Measurements from ENCODE around the gene GPR35.

GPR35 gene

GRCh38 chr2:240589375-240589774 is 35.9 kb upstream of the GPR35 start:
- H3K4me1 ChIP-seq (ENCODE audit: control insufficient read depth, insufficient read depth, low read length, poor library complexity, severe bottlenecking), result peaks cover 25% of the 10 kb centered on the region

GRCh38 chr2:240589850-240590525 is 35.3 kb upstream of the GPR35 start:
- H3K27ac ChIP-seq (ENCODE audit: insufficient read depth, low read length, poor library complexity, severe bottlenecking), result no peak overlapping the region

More at GRCh38 chr2:240589375-240589774, 35.9 kb upstream of the GPR35 start:
- no peaks in the 10 kb centered on the region for H3K9me3 ChIP-seq (ENCODE audit: control insufficient read depth, low read length)
- H3K4me3 ChIP-seq (ENCODE audit: insufficient read depth, low read depth, low read length, poor library complexity, severe bottlenecking), result no peak overlapping the region
- DNase-seq, result no peak
- H3K36me3 ChIP-seq (ENCODE audit: control insufficient read depth, insufficient read depth, low read length), result peaks cover 37% of the 10 kb centered on the region
- H3K27ac ChIP-seq (ENCODE audit: insufficient read depth, low read length, poor library complexity, severe bottlenecking), result no peak overlapping the region
- H3K27me3 ChIP-seq (replicated peaks; ENCODE audit: control insufficient read depth, insufficient read depth, low read length, poor library complexity, severe bottlenecking), result no peaks in the 10 kb centered on the region

GRCh38 chr2:240590681-240591111 is 34.6 kb upstream of the GPR35 start:
- H3K4me3 ChIP-seq (ENCODE audit: insufficient read depth, low read depth, low read length, poor library complexity, severe bottlenecking), result no peak overlapping the region
- no peak for DNase-seq
- H3K27me3 ChIP-seq (replicated peaks; ENCODE audit: control insufficient read depth, insufficient read depth, low read length, poor library complexity, severe bottlenecking), result no peaks in the 10 kb centered on the region
- H3K4me1 ChIP-seq (ENCODE audit: control insufficient read depth, insufficient read depth, low read length, poor library complexity, severe bottlenecking), result peaks cover 12% of the 10 kb centered on the region
- H3K36me3 ChIP-seq (ENCODE audit: control insufficient read depth, insufficient read depth, low read length), result peaks cover 45% of the 10 kb centered on the region
- H3K27ac ChIP-seq (ENCODE audit: insufficient read depth, low read length, poor library complexity, severe bottlenecking), result no peak overlapping the region
- H3K9me3 ChIP-seq (ENCODE audit: control insufficient read depth, low read length), result no peaks in the 10 kb centered on the region

More at GRCh38 chr2:240589850-240590525, 35.3 kb upstream of the GPR35 start:
- H3K4me1 ChIP-seq (ENCODE audit: control insufficient read depth, insufficient read depth, low read length, poor library complexity, severe bottlenecking), result peaks cover 19% of the 10 kb centered on the region
- peaks cover 38% of the 10 kb centered on the region for H3K36me3 ChIP-seq (ENCODE audit: control insufficient read depth, insufficient read depth, low read length)
- no peak overlapping the region for H3K4me3 ChIP-seq (ENCODE audit: insufficient read depth, low read depth, low read length, poor library complexity, severe bottlenecking)
- H3K27me3 ChIP-seq (replicated peaks; ENCODE audit: control insufficient read depth, insufficient read depth, low read length, poor library complexity, severe bottlenecking), result no peaks in the 10 kb centered on the region
- no peaks in the 10 kb centered on the region for H3K9me3 ChIP-seq (ENCODE audit: control insufficient read depth, low read length)
- no peak for DNase-seq

- DNase-seq, result no peak
- H3K9me3 ChIP-seq (ENCODE audit: control insufficient read depth, low read length), result no peaks in the 10 kb centered on the region
- H3K36me3 ChIP-seq (ENCODE audit: control insufficient read depth, insufficient read depth, low read length), result peaks cover 50% of the 10 kb centered on the region
- peaks cover 12% of the 10 kb centered on the region for H3K4me1 ChIP-seq (ENCODE audit: control insufficient read depth, insufficient read depth, low read length, poor library complexity, severe bottlenecking)
- no peak overlapping the region for H3K27ac ChIP-seq (ENCODE audit: insufficient read depth, low read length, poor library complexity, severe bottlenecking)
- H3K4me3 ChIP-seq (ENCODE audit: insufficient read depth, low read depth, low read length, poor library complexity, severe bottlenecking), result no peak overlapping the region
- no peaks in the 10 kb centered on the region for H3K27me3 ChIP-seq (replicated peaks; ENCODE audit: control insufficient read depth, insufficient read depth, low read length, poor library complexity, severe bottlenecking)
Measured at GRCh38 chr2:240591226-240591625, 34.1 kb upstream of the GPR35 start.

GRCh38 chr2:240591784-240592183 is 33.5 kb upstream of the GPR35 start:
- DNase-seq, result no peak
- no peak overlapping the region for H3K4me3 ChIP-seq (ENCODE audit: insufficient read depth, low read depth, low read length, poor library complexity, severe bottlenecking)
- H3K36me3 ChIP-seq (ENCODE audit: control insufficient read depth, insufficient read depth, low read length), result peaks cover 55% of the 10 kb centered on the region
- H3K27ac ChIP-seq (ENCODE audit: insufficient read depth, low read length, poor library complexity, severe bottlenecking), result no peak overlapping the region
- H3K4me1 ChIP-seq (ENCODE audit: control insufficient read depth, insufficient read depth, low read length, poor library complexity, severe bottlenecking), result peaks cover 12% of the 10 kb centered on the region
- H3K9me3 ChIP-seq (ENCODE audit: control insufficient read depth, low read length), result no peaks in the 10 kb centered on the region
- H3K27me3 ChIP-seq (replicated peaks; ENCODE audit: control insufficient read depth, insufficient read depth, low read length, poor library complexity, severe bottlenecking), result no peaks in the 10 kb centered on the region

DNA sequence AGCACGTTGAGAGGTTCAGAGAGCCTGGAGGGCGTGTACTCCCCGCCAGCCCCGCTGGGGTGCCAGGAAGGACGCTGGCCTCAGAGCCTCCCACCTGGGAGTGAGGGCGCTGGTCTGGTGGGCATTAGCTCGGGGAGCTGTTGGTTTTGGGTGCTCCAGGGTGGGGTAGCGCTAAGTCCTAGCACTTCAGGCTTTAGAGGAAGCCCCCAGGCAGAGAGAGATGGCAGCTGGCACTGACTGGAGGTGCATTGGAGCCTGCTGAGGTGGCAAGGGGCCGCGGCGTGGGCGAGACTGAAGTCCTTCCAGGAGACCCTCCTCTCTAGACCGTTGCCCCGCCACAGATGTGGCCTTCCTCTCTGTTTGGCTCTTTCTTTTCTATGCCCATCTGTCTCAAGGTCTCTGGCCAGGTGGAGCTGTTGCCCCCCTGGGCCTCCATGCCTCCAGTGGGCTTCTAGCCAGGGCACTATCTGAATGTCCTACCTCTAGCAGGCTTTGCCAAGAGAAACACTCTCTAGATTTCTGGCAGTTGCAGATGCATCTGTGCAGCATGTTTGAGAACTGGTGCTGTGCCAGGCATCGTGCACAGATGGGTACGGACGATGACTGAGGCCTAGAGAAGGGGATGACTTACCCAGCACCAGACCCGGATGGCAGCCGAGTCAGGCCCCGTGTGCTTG is 32.1 kb upstream of the GPR35 start:
- Histone ChIP-seq H3K36me3 (ENCODE audit: control insufficient read depth, insufficient read depth, low read length) (peaks cover 69% of the 10 kb centered on the region), H3K27ac (ENCODE audit: insufficient read depth, low read length, poor library complexity, severe bottlenecking) (no peak overlapping the region), H3K9me3 (ENCODE audit: control insufficient read depth, low read length) (no peaks in the 10 kb centered on the region), H3K4me1 (ENCODE audit: control insufficient read depth, insufficient read depth, low read length, poor library complexity, severe bottlenecking) (peaks cover 2% of the 10 kb centered on the region), H3K4me3 (ENCODE audit: insufficient read depth, low read depth, low read length, poor library complexity, severe bottlenecking) (no peak overlapping the region), H3K27me3 (replicated peaks; ENCODE audit: control insufficient read depth, insufficient read depth, low read length, poor library complexity, severe bottlenecking) (no peaks in the 10 kb centered on the region)
- DNase-seq, result no peak

DNA sequence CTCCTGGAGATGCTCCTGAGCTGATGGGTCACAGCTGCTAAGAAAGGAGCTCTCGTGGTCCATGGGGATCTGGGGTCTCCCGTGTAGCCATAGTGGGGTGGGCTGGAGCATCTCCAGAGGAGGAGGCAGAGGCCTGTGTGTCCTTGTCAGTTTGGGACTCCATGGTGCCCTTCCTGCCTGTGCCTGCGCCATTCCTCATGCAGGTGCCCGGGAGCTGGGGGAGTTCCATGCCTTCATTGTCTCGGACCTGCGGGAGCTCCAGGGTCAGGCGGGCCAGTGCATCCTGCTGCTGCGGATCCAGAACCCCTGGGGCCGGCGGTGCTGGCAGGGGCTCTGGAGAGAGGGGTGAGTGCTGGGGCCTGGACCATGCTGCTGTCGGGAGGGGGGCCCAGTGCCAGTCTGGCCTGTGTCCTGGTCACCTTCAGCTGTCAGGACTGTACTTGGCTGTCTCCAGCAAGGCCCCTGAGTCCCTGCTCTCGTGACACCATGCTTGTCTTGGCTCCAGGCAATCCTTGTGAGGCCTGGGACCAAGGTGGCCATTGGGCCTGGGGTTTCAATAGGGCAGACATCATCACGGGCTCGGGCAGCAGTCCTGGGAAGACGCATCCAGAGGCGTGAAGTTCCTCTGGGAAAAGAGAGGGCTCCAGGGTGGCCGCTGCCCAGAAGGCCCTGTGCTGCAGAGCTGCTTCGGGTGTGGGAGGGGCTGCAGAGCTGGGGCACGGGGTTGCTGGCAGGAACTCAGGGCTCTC is 31.4 kb upstream of the GPR35 start:
- no peak for DNase-seq
- no peaks in the 10 kb centered on the region for H3K27me3 ChIP-seq (replicated peaks; ENCODE audit: control insufficient read depth, insufficient read depth, low read length, poor library complexity, severe bottlenecking)
- H3K4me3 ChIP-seq (ENCODE audit: insufficient read depth, low read depth, low read length, poor library complexity, severe bottlenecking), result no peak overlapping the region
- H3K27ac ChIP-seq (ENCODE audit: insufficient read depth, low read length, poor library complexity, severe bottlenecking), result no peak overlapping the region
- peaks cover 76% of the 10 kb centered on the region for H3K36me3 ChIP-seq (ENCODE audit: control insufficient read depth, insufficient read depth, low read length)
- H3K4me1 ChIP-seq (ENCODE audit: control insufficient read depth, insufficient read depth, low read length, poor library complexity, severe bottlenecking), result no peaks in the 10 kb centered on the region
- no peaks in the 10 kb centered on the region for H3K9me3 ChIP-seq (ENCODE audit: control insufficient read depth, low read length)

DNA sequence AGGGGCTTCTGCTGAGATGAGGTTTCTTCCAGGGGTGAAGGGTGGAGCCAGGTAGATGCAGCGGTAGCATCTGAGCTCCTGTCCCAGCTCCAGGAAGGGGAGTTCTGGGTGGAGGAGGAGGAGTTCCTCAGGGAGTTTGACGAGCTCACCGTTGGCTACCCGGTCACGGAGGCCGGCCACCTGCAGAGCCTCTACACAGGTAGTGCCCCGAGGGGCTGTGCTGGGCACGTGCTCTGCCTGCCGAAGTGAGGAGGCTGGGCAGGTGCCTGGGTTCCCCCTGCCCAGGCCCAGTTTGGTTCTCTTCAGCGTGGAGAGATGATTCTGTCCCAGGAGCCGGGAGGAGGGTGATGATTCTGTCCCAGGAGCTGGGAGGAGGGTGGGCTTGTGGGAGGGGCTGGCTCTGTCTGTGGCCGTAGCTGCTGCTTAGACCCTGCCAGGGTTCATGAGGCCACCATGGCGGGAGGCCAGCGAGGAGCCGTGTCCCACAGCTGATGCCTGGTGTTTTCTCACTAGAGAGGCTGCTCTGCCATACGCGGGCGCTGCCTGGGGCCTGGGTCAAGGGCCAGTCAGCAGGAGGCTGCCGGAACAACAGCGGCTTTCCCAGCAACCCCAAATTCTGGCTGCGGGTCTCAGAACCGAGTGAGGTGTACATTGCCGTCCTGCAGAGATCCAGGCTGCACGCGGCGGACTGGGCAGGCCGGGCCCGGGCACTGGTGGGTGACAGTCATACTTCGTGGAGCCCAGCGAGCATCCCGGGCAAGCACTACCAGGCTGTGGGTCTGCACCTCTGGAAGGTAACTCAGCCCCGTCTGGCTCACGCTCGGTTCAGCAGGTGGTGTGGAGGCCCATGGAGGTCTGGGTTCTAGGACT is 30.5 kb upstream of the GPR35 start:
- Histone ChIP-seq H3K4me1 (ENCODE audit: control insufficient read depth, insufficient read depth, low read length, poor library complexity, severe bottlenecking) (no peaks in the 10 kb centered on the region), H3K9me3 (ENCODE audit: control insufficient read depth, low read length) (no peaks in the 10 kb centered on the region), H3K27ac (ENCODE audit: insufficient read depth, low read length, poor library complexity, severe bottlenecking) (no peak overlapping the region), H3K4me3 (ENCODE audit: insufficient read depth, low read depth, low read length, poor library complexity, severe bottlenecking) (no peak overlapping the region), H3K36me3 (ENCODE audit: control insufficient read depth, insufficient read depth, low read length) (peaks cover 81% of the 10 kb centered on the region), H3K27me3 (replicated peaks; ENCODE audit: control insufficient read depth, insufficient read depth, low read length, poor library complexity, severe bottlenecking) (no peaks in the 10 kb centered on the region)
- DNase-seq, result no peak

- H3K27me3 ChIP-seq (replicated peaks; ENCODE audit: control insufficient read depth, insufficient read depth, low read length, poor library complexity, severe bottlenecking), result no peaks in the 10 kb centered on the region
- no peaks in the 10 kb centered on the region for H3K9me3 ChIP-seq (ENCODE audit: control insufficient read depth, low read length)
- no peak for DNase-seq
- H3K4me3 ChIP-seq (ENCODE audit: insufficient read depth, low read depth, low read length, poor library complexity, severe bottlenecking), result no peak overlapping the region
- H3K36me3 ChIP-seq (ENCODE audit: control insufficient read depth, insufficient read depth, low read length), result peaks cover 79% of the 10 kb centered on the region
- H3K27ac ChIP-seq (ENCODE audit: insufficient read depth, low read length, poor library complexity, severe bottlenecking), result no peak overlapping the region
- H3K4me1 ChIP-seq (ENCODE audit: control insufficient read depth, insufficient read depth, low read length, poor library complexity, severe bottlenecking), result no peaks in the 10 kb centered on the region
Measured at GRCh38 chr2:240595381-240596079, 29.8 kb upstream of the GPR35 start.
